NCI-H2081 (cell line): ENCODE data around the gene ROS1.
"Not testable (repeated sequence)": the region's sequence is repeated elsewhere in the genome, so short reads cannot be mapped to it uniquely, and the experiment has no call there.

Experiments
- DNase-seq, 2 experiments: peaks; one replicate each; lab custom pipeline; 2025; lab: John Stamatoyannopoulos, UW

The ROS1 gene

GRCh38 chr6:117380298-117380697 is 45.4 kb downstream of the ROS1 start:
- DNase-seq, result no peak

- DNase-seq, result no peak
Measured at GRCh38 chr6:117375446-117375845, 50.3 kb downstream of the ROS1 start.

DNA sequence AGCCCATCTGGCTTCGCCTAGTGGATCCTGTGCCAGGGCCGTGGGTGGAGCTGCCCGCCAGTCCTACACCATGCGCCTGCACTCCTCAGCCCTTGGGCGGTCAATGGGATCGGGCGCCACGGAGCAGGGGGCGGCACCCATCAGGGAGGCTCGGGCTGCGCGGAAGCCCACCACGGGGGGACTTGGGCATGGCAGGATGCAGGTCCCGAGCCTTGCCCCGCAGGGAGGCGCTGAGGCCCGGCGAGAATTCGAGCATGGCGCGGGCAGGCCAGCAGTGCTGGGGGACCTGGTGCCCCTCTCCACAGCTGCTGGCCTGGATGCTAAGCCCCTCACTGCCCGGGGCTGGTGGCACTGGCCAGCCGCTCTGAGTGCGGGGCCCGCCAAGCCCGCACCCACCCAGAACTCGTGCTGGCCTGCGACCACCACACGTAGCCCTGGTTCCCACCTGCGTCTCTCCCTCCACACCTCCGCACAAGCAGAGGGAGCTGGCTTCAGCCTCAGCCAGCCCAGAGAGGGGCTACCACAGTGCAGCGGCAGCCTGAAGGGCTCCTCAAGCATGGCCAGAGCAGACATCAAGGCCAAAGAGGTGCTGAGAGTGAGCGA is 52.4 kb downstream of the ROS1 start:
- no peak for DNase-seq

- DNase-seq, result not testable (repeated sequence)
Measured at GRCh38 chr6:117372289-117372688, 53.5 kb downstream of the ROS1 start.

GRCh38 chr6:117371492-117371891 is 54.2 kb downstream of the ROS1 start:
- DNase-seq, result no peak

- DNase-seq, result no peak
Measured at GRCh38 chr6:117359581-117359980, 66.2 kb downstream of the ROS1 start.

DNA sequence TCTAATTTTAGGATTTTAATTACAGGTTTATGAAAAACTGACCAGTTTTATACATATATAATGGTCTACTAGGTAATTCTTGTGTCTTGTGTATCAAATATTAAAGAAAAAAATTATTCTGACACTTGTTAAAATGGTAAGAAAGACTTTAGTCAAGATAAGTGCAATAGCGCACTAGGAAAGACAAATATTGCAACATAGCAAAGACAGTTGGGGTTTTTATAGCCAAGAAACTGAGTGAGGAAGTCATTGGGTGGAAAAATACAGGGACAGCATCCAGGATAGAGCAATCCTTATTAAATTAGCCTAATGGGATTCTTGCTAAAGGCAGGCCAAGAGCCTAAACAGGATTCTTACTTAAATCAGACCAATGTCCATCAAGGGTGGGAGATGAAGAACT is 71.1 kb downstream of the ROS1 start:
- DNase-seq, result no peak

DNA sequence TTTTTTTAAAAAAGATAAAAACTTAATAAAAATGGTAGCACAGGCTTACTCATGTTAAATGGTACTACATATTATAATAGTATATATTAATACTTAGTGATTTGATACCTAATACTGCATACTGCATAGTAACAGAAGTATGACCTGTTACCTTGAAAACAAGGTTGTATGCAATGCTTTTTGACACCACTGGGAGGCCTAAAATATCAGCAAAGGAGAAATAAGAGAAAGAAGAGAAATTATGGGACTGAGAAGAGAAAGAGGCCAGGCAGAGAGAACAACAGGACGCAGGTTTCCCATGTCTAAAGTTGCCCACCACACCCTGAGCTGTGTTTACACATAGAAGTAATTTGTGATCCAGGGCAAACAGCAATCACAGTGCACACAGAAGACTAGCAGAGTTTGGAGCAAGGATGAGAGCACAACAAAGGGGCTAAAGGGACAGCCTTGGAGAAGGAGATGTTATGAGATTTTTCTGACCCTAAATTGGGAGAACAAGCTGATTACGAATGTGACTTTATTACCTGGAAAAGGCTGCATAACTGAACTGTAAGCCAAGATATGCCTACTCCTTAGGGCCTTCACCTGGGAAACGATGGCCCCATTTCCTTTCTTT is 73.2 kb downstream of the ROS1 start:
- DNase-seq, result peak; percentile 1 to 20

DNA sequence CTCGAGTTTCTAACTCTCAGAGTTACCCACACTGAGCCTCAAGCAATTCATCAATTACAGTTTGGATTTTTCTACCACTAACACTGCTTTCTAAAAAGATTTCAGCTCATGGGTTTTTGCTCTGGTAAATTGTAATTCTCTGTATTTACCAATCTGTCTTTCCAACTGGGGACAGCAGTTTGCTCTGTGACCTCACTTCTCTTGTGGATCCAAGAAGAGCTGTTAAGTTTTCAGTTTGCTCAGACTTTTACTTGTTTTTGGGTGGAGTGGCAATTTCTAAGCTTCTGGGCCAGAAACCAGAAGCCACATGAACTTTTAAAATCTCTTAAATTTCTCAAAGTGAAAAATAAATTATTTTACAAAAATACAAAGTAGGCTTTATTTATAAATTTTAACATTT is 74.2 kb downstream of the ROS1 start:
- DNase-seq, result no peak

- DNase-seq, result peak in 1 of 2 experiments; percentile 1
Measured at GRCh38 chr6:117346142-117346930, 79.4 kb downstream of the ROS1 start.

DNA sequence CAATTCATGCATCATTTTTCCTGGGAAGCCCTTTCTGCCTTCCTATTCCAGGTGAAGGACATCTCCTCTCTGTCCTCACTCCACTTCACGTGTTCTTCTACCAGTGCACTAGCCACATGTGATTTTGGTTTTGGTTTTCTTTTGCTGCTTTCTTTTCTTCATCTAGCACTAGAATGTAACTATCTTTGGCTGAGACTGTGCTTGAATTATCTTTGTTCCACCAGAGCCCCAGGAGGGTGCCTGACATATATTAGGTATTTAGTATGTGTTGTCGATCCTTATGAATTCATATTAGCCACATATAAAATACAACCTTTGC is 80.5 kb downstream of the ROS1 start:
- no peak for DNase-seq

DNA sequence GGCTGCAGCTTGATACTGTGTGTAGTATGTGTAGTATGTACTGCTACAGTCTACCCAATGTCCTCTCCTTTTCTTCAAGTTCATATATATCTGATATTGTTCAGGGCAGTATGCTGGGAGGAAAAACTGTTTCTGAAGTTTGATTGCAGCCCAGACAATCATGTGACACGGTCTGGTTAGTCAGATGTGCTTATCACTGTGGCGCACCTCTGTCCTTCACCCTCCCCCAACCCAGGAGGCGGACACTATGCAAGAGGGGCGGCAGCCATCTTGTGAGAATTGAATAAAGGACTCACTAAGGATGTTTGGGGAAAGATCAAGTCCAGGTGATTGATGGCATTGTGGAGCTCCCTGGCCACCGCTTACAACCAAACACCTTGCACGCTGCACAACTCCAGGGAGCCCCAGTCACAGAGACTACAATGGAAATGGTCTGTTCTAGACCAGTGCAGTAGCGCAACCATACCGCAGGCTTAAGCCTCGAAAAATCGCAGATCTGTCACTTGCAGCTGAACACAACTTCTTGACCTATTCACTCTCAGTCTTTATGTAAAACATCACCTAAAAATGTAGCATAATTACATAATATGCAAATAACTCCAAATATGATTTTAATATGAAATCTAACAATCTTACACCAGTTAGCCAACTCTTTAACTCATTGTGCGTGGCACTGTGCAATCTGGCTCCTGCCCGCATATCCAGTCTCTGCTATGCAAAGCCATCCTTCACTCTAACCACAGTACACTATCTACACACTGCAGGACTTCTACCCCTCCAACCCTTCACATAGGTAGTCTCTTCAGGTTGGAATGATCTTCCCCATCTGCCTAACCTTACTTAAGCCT is 81.1 kb downstream of the ROS1 start:
- DNase-seq, result no peak

GRCh38 chr6:117338567-117338966 is 87.2 kb downstream of the ROS1 start:
- no peak for DNase-seq

DNA sequence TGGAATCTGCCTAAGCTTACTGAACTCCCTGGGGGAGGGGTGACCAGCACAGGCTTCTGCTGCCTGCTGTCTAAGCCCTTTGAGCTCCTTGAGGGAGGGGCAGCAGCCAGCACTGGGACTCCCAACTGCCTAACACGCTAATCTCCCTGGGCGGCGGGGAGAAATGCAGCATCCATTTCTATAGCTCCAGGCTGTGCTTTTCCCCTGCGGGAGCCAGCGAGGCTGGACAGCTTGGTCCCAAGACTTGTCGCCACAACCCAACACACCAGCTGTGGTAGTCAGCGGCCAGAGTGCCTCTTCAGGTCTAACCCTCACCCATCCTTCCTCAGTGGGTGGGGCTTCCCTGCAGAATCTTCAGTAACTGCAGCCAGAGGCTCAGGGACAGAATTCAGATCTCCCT is 95.8 kb downstream of the ROS1 start:
- DNase-seq, result no peak

GRCh38 chr6:117328500-117328899 is 97.2 kb downstream of the ROS1 start:
- DNase-seq, result no peak

DNA sequence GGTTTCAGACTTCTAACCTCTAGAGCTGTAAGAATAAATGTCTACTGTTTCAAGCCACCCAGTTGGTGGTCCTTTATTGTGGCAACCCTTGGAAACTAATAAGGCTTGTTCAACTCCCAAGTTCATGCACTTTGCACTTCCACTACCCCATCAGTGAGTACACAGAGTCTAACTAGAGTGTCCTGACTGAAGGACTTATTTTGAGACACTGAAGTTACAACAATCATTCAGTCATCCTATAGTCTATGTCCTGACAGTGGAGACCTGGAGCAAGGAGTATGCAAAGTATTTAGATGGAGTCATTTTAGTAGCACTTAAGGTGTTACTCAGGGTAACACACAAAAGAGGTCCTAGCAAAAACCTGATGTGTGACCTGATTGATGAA is 97.7 kb downstream of the ROS1 start:
- no peak for DNase-seq

DNA sequence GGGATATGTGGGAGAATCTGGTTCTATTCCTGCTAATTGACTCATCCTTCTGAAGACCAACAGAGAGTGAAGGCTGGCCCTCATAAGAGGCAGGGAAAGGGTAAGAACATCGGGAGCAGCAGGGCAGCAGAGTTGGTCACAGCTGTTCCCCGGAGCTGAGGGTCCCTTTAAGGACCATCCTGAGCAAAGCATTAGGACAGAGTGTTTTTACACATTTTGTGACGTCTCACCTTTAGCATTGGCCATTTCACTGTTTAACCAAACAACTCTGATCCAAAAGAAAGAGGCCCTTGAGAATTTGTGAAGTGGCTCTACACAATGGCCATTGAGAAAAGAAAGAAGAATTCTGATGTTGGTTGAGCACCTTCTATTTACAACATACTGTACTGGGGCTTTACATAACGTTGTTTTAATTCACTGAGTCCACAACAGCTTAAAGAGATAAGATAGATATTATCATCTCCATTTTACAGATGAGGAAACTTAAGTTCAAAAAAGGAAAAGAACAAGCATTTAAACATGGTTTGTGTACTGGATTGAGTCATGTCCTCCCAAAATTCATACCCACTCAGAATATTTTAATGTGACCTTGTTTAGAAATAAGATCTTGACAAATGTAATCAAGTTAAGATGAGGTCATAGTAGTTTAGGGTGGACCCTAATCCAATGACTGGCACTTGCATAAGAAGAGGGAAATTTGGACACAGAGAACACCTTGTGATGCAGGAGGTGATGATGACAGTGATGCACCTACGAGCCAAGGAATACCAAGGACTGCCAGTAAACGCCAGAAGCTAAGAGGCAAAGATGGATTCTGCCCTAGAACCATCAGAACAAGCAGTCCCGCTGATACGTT is 98.4 kb downstream of the ROS1 start:
- DNase-seq, result no peak

GRCh38 chr6:117326396-117326795 is 99.3 kb downstream of the ROS1 start:
- DNase-seq, result no peak

DNA sequence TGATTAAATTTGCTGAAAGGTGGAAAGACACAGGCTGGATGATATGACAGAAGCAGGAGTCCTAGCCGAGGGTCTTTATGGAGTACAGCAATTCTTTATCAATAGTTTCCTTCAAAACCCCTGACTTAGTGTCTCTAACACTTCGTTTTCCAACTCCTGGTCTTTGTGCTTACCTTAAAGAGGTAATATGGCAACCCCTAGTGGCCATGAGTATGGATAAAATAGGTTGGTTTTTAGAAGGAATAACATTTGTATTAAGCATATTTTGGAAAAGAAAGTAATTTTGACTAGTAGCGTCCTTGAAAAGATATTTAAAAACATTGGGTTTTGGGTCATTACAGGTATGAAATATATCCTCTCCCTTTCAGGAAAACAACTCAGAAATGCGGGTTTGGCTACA is 108.5 kb downstream of the ROS1 start:
- peak; percentile 10 to 25 for DNase-seq

- no peak for DNase-seq
Measured at GRCh38 chr6:117311726-117312125, 114.0 kb downstream of the ROS1 start.

DNA sequence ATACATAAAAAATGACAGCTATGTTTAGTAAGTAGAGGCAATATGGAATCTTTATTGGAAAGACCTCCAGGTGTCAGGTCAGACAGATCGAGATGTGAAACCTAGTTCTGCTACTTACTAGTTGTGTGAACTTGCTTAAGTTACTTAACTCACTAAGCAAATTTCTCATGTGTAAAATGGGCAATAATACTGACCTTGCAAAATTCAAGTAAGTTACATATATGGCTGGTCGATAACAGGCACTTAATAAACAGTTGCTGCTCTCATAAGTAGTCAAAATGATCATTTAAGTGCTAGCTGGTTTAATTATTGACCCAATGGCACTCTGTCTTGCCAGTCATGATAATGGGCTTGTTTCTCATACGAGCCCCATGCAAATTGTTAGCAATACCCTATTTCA is 114.4 kb downstream of the ROS1 start:
- DNase-seq, result no peak

- no peak for DNase-seq
Measured at GRCh38 chr6:117309611-117310010, 116.1 kb downstream of the ROS1 start.
